ENCODE results near the gene SHOX.

- TF ChIP-seq CTCF (IDR thresholded peaks at IDR 0.05; ENCODE audit: borderline replicate concordance, extremely low read depth, low read length, poor library complexity, severe bottlenecking) (no peak), EZH2 (IDR thresholded peaks at IDR 0.05; ENCODE audit: borderline replicate concordance, low read depth, low read length, severe bottlenecking) (no peak)
These were observed 3.0 kb upstream of the SHOX start for GRCh38 chrX:627510-627981.
